Measurements from ENCODE around the gene DDX52. TPM values are rescaled to one million over a fixed set of nuclear protein-coding genes. Genes with fewer than 3 reads are reported as not detected.
"Not testable (repeated sequence)": the region's sequence is repeated elsewhere in the genome, so short reads cannot be mapped to it uniquely, and the experiment has no call there.

The DDX52 gene
- total RNA-seq, 4 donors from 2014 or later, result 13.1 to 17.9 (median 14.1) TPM

DNA sequence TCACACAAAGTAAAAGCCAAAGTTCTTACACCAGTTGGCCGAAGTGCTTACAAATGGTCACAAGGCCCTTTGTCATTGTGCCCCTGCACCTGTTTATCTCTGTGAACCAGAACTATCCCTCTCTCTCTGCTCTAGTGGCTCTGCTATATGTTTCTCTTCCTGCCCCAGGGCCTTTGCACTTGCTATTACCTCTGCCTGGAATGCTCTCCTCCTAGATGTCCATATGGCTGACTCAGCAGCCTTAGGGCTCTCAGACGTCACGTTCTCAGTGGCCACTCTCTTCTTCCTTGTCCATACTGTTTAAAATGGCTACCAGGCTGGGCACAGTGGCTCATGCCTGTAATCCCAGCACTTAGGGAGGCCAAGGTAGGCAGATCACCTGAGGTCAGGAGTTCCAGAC is 38.8 kb upstream of the DDX52 start:
- no peak for DNase-seq (ENCODE audit: extremely low spot score)
- Histone ChIP-seq H3K27ac (replicated peaks in 1 of 4) (no peak overlapping the region), H3K9me3 (no peaks in the 10 kb centered on the region), H3K27me3 (peaks cover 0 to 5% (median 0%) of the 10 kb centered on the region in 4 donors), H3K4me3 (no peak overlapping the region), H3K36me3 (no peaks in the 10 kb centered on the region), H3K4me1 (no peaks in the 10 kb centered on the region)
- 100% methylated on average over 3 of the region's 3 CpGs for WGBS
- no peak for TF ChIP-seq POLR2A (IDR thresholded peaks at IDR 0.05; ENCODE audit: low read depth)
- TF ChIP-seq CTCF (IDR thresholded peaks at IDR 0.05), result no peak
- TF ChIP-seq POLR2AphosphoS5 (IDR thresholded peaks at IDR 0.05), result no peak
- no peak for TF ChIP-seq EP300 (IDR thresholded peaks at IDR 0.05)
- intact Hi-C loops (cut with DNase I), result no loop called here

GRCh38 chr17:37679995-37680394 is 36.7 kb upstream of the DDX52 start:
- H3K27ac ChIP-seq (replicated peaks in 1 of 4); DNase-seq (ENCODE audit: extremely low spot score); H3K4me3 ChIP-seq; H3K36me3 ChIP-seq; H3K9me3 ChIP-seq; H3K4me1 ChIP-seq; intact Hi-C loops (cut with DNase I): not testable (repeated sequence)
- peaks cover 0 to 13% (median 0%) of the 10 kb centered on the region in 4 donors for H3K27me3 ChIP-seq
- 95% methylated on average over 1 of the region's 2 CpGs for WGBS

GRCh38 chr17:37678036-37678435 is 34.8 kb upstream of the DDX52 start:
- Histone ChIP-seq H3K4me1 (peaks cover 0 to 7% (median 0%) of the 10 kb centered on the region in 4 donors), H3K27me3 (peaks cover 0 to 13% (median 0%) of the 10 kb centered on the region in 4 donors), H3K36me3 (no peaks in the 10 kb centered on the region), H3K9me3 (no peaks in the 10 kb centered on the region), H3K27ac (replicated peaks in 1 of 4) (no peak overlapping the region), H3K4me3 (no peak overlapping the region)
- whole genome bisulfite sequencing, result 92% methylated on average over 1 of the region's 1 CpG
- intact Hi-C loops (cut with DNase I), result no loop called here
- DNase-seq (ENCODE audit: extremely low spot score), result no peak
- TF ChIP-seq POLR2A (IDR thresholded peaks at IDR 0.05; ENCODE audit: low read depth) (no peak), CTCF (IDR thresholded peaks at IDR 0.05) (no peak), EP300 (IDR thresholded peaks at IDR 0.05) (no peak), POLR2AphosphoS5 (IDR thresholded peaks at IDR 0.05) (no peak)

GRCh38 chr17:37677021-37677420 is 33.8 kb upstream of the DDX52 start:
- Histone ChIP-seq H3K4me3 (no peak overlapping the region), H3K9me3 (no peaks in the 10 kb centered on the region), H3K27ac (replicated peaks in 1 of 4) (no peak overlapping the region), H3K27me3 (peaks cover 0 to 13% (median 0%) of the 10 kb centered on the region in 4 donors), H3K4me1 (peaks cover 0 to 7% (median 0%) of the 10 kb centered on the region in 4 donors), H3K36me3 (no peaks in the 10 kb centered on the region)
- no peak for DNase-seq (ENCODE audit: extremely low spot score)
- intact Hi-C loops (cut with DNase I), result no loop called here
- WGBS, result 76% methylated on average over 1 of the region's 1 CpG
- TF ChIP-seq POLR2AphosphoS5 (IDR thresholded peaks at IDR 0.05), result no peak
- no peak for TF ChIP-seq POLR2A (IDR thresholded peaks at IDR 0.05; ENCODE audit: low read depth)
- no peak for TF ChIP-seq CTCF (IDR thresholded peaks at IDR 0.05)
- TF ChIP-seq EP300 (IDR thresholded peaks at IDR 0.05), result no peak

DNA sequence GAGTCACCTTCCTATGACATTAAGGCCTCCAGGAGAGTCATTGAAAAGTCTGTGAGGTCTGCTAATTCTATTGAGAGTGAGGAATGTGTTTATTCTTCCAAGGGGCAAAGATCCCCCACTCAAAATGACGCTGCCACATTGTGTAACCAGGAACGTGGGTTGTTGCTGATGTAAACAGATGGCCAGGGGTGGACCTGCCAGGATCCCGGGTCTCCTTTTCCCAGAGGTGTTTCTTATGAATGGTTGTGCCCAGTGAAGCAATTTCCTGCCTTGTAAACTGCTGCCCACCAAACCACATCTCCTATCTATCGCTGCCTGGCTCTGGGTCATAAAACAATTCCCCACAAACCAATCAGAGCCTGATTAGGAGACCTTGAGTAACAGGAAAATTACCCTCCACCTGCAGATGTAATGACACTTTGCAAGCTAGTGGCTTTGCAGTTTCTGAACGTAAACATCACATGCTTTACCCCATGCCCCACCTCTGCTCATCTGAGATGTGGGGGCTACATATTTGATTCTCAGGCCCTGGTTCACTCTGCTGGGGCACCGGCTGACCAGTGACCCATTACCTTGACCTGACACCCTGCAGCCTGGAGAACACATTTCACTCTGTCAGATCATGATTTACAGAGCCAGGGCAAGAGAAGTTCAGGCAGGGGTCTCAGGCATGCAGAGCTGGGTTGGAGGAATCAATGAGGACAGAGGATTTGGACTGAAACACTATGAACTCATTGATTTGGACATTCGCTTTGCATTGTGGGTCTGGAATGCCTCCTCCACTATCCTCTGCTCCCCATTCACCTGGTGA is 33.1 kb upstream of the DDX52 start:
- H3K27me3 ChIP-seq, result peaks cover 0 to 13% (median 0%) of the 10 kb centered on the region in 4 donors
- peaks cover 0 to 7% (median 0%) of the 10 kb centered on the region in 4 donors for H3K4me1 ChIP-seq
- no peak overlapping the region for H3K4me3 ChIP-seq
- DNase-seq (ENCODE audit: extremely low spot score), result no peak
- H3K27ac ChIP-seq (replicated peaks in 1 of 4), result no peak overlapping the region
- intact Hi-C loops (cut with DNase I), result no loop called here
- H3K9me3 ChIP-seq, result no peaks in the 10 kb centered on the region
- H3K36me3 ChIP-seq, result no peaks in the 10 kb centered on the region
- 48% methylated on average over 7 of the region's 7 CpGs for WGBS
- TF ChIP-seq POLR2AphosphoS5 (IDR thresholded peaks at IDR 0.05) (no peak), CTCF (IDR thresholded peaks at IDR 0.05) (no peak), POLR2A (IDR thresholded peaks at IDR 0.05; ENCODE audit: low read depth) (no peak), EP300 (IDR thresholded peaks at IDR 0.05) (no peak)

Measured in esophagus muscularis mucosa (tissue), 4 donors.